GM12864 (cell line): ENCODE data around the gene TP53INP2.
A peak's percentile ranks its signal among the peaks of the same experiment; 100 is the strongest.

Experiments used
- DNase-seq: peaks from one replicate; pipeline ENCODE4 v3.0.0-alpha.2; 2011; ENCODE audit warnings: low read depth
- H3K4me3 ChIP-seq: 2 replicates; pipeline ENCODE4 v1.5.1; 2011; ENCODE audit warnings: mild to moderate bottlenecking, low read depth, low read length, control low read depth
- CTCF ChIP-seq: IDR thresholded peaks from 2 replicates; pipeline ENCODE4 v1.5.1; 2011; ENCODE audit warnings: low read depth, mild to moderate bottlenecking, moderate library complexity, low read length, control low read depth, inconsistent platforms; ENCODE audit errors: missing control alignments

TP53INP2 gene

DNA sequence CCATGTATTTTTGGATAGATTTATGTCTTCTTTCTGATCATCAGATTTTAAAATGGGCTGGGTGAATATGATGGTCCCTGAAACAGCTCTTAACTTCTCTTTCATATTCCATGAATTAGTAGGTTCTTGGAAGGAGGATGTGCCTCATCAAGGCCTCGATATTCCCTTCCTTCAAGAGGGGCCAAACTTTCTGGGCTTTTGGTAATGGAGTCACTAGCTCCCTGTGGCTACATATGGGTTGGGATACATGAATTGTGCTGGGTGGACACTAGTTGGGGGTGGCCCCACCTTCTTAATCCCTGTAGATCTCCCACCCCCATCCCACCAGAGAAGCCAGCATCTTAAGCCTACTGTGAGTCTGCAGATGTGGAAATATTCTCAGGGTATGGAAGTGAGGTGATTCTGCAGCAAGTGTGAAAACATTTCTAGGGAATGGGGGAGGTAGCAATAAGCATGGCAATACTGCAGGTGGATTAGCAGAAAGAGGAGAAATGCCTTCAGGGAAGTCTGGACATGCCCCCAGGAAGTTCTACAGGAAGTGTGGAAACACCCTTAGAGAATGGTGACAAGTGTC lies 2.2 kb downstream of the TP53INP2 start:
- no peak for TF ChIP-seq CTCF
- no peak for DNase-seq
- H3K4me3 ChIP-seq: no peak overlapping the region

GRCh38 chr20:34706912-34707784 lies 3.0 kb downstream of the TP53INP2 start:
- TF ChIP-seq CTCF: no peak
- no peak overlapping the region for H3K4me3 ChIP-seq
- DNase-seq: no peak

- peak overlapping the region; percentile 76 for H3K4me3 ChIP-seq
- DNase-seq: no peak
- TF ChIP-seq CTCF: peak; percentile 70
Observed at GRCh38 chr20:34708621-34709043, 4.5 kb downstream of the TP53INP2 start.

GRCh38 chr20:34709044-34709830 lies 5.1 kb downstream of the TP53INP2 start:
- H3K4me3 ChIP-seq: peak overlapping the region; percentile 76
- TF ChIP-seq CTCF: no peak
- no peak for DNase-seq

DNA sequence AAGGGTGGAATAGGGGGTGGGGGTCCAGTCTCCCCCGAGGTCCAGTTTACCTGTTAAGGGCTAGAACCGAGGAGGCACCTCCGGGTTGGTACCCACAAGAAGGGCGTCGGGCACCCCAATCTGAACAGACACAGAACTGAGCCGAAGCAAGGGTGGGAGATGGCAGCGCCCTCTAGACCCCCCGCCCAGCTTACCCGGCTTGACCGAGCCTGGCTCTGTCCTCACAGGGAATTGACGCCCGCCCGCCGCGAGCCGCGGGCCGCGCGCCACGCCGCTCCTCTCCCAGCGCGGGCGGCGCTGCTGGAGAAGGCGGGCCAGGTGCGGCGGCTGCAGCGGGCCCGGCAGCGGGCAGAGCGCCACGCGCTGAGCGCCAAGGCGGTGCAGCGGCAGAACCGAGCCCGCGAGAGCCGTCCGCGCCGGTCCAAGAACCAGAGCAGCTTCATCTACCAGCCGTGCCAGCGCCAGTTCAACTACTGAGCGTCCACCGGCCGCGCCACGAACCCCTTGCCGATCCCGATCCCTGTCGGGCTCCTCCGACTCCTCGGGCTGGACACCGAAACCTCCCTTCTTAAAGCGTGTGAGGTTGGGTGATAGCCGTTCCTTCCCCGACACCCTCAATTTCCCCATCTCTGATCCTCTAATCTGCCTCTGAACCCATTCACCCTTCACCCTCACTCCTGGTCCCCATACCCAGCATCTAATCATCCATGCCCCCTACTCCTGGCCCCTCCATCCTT lies 5.9 kb downstream of the TP53INP2 start:
- peak overlapping the region; percentile 76 for H3K4me3 ChIP-seq
- no peak for DNase-seq
- peak; percentile 23 for TF ChIP-seq CTCF

GRCh38 chr20:34710568-34710839 lies 6.4 kb downstream of the TP53INP2 start:
- no peak for DNase-seq
- H3K4me3 ChIP-seq: peak overlapping the region; percentile 76; the same call in 1 of the 2 replicates
- no peak for TF ChIP-seq CTCF
